ENCODE data around the gene BAHCC1. TPM values are rescaled to one million over a fixed set of nuclear protein-coding genes. Genes with fewer than 3 reads are reported as not detected.

BAHCC1 gene
- total RNA-seq, 1 donor: 2.0 TPM

- Histone ChIP-seq H3K9me3 (ENCODE audit: low read depth, low read length) (no peaks in the 10 kb centered on the region), H3K27me3 (ENCODE audit: insufficient read depth, low read length) (peaks cover 34% of the 10 kb centered on the region), H3K4me3 (ENCODE audit: low read length) (no peak overlapping the region), H3K4me1 (ENCODE audit: insufficient read depth, low read length) (peaks cover 18% of the 10 kb centered on the region)
These were observed 30.7 kb upstream of the BAHCC1 start for GRCh38 chr17:81364278-81365147.

- Histone ChIP-seq H3K4me3 (ENCODE audit: low read length) (no peak overlapping the region), H3K4me1 (ENCODE audit: insufficient read depth, low read length) (peaks cover 18% of the 10 kb centered on the region), H3K9me3 (ENCODE audit: low read depth, low read length) (no peaks in the 10 kb centered on the region), H3K27me3 (ENCODE audit: insufficient read depth, low read length) (peaks cover 33% of the 10 kb centered on the region)
These were observed 30.1 kb upstream of the BAHCC1 start for GRCh38 chr17:81365148-81365600.

DNA sequence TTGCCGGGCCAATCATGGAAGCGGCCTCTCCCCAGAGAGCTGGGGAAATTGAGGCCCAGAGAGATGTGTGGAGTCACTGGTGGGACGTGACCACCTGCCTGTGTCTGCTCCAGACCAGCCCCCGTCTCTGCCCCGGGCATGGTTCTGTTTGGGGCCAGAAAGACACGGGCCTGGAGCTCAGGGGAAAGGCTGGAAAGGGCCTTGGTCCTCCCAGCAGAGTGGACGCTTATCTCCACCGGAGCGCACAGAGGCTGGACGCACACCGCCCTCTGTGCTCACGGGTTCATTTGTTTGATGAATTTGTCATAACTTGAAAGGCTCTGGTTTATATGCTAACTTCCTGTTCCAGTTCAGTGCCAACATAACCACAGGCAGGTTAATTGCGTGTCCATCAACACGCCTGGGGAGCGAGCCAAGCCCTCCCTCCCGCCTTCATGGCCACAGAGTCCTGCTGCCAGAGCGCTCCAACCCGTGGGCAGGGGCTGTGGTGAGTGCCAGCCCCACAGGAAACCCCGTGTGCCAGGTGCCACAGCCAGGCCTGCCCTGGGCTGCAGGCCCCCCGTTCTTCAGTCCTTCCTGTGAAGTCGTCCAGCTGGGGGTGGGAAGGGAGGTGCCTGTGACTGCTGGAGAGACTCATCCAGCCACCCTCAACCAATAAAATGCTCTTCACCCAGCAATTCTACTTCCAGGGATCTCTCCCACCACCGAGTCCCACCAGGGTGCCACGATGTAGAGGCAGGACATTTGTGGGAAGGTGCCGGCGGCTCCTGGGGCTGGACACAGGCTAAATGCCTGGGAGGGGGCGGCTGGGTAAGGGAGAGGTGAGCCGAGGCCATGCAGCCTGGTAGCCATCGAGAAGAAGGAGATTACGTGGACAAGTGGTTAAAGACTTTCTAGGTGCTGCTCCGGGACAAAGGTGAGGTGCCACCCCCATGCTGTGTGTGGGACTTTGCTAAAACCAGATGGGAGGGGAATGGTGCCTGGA is 29.4 kb upstream of the BAHCC1 start:
- H3K4me1 ChIP-seq (ENCODE audit: insufficient read depth, low read length): peaks cover 18% of the 10 kb centered on the region
- H3K27me3 ChIP-seq (ENCODE audit: insufficient read depth, low read length): peaks cover 30% of the 10 kb centered on the region
- no peak overlapping the region for H3K4me3 ChIP-seq (ENCODE audit: low read length)
- H3K9me3 ChIP-seq (ENCODE audit: low read depth, low read length): no peaks in the 10 kb centered on the region

- peaks cover 30% of the 10 kb centered on the region for H3K27me3 ChIP-seq (ENCODE audit: insufficient read depth, low read length)
- H3K4me1 ChIP-seq (ENCODE audit: insufficient read depth, low read length): peaks cover 18% of the 10 kb centered on the region
- no peaks in the 10 kb centered on the region for H3K9me3 ChIP-seq (ENCODE audit: low read depth, low read length)
- no peak overlapping the region for H3K4me3 ChIP-seq (ENCODE audit: low read length)
These were observed 28.6 kb upstream of the BAHCC1 start for GRCh38 chr17:81366648-81367047.

GRCh38 chr17:81367171-81367570 is 28.1 kb upstream of the BAHCC1 start:
- Histone ChIP-seq H3K9me3 (ENCODE audit: low read depth, low read length) (no peaks in the 10 kb centered on the region), H3K27me3 (ENCODE audit: insufficient read depth, low read length) (peaks cover 30% of the 10 kb centered on the region), H3K4me1 (ENCODE audit: insufficient read depth, low read length) (peaks cover 18% of the 10 kb centered on the region), H3K4me3 (ENCODE audit: low read length) (no peak overlapping the region)

DNA sequence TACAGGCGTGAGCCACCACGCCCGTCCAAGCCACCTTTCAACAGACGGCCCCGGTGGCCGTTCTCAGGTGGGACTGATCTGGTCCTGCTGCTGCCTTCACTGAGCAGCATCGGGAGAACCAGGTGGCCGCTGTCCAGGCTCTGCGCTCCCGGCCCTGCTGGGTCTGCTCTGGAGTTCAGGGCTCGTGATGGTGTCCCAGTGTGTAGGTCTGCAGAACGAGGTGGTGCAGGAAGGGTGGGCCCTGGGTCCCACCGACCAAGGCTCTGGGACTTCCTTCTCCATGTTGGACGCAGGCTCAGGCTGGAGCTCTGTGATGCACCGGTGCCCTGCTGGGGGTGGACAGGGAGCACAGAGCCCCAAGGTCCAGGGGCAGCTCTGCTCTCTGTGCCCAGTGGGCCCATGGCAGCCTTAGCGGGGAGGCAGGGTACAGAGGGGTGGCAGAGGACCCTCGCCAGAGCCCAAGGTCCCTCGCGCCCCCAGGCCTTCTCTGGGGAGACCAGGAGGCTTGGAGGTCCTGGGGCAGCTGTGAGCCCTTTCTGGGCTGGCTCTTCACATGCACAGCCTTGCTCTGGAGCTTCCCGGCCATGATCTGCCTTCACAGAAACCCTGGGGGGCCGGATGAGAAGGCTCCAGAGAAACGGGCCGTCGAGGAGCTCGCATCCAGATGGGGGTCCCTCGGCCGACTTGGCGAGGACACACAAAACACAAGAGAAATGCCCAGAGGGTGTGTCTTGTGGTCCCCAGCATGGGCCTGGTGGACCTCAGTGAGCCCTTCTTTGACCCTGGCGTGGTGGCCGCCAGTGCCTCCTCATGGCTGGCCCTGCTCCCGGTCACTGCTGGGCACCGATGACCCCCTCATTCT is 26.9 kb upstream of the BAHCC1 start:
- Histone ChIP-seq H3K9me3 (ENCODE audit: low read depth, low read length) (no peaks in the 10 kb centered on the region), H3K27me3 (ENCODE audit: insufficient read depth, low read length) (peaks cover 30% of the 10 kb centered on the region), H3K4me3 (ENCODE audit: low read length) (no peak overlapping the region), H3K4me1 (ENCODE audit: insufficient read depth, low read length) (peaks cover 26% of the 10 kb centered on the region)

- Histone ChIP-seq H3K4me1 (ENCODE audit: insufficient read depth, low read length) (peaks cover 22% of the 10 kb centered on the region), H3K4me3 (ENCODE audit: low read length) (no peak overlapping the region), H3K9me3 (ENCODE audit: low read depth, low read length) (no peaks in the 10 kb centered on the region), H3K27me3 (ENCODE audit: insufficient read depth, low read length) (peaks cover 15% of the 10 kb centered on the region)
These were observed 25.0 kb upstream of the BAHCC1 start for GRCh38 chr17:81370294-81370693.

DNA sequence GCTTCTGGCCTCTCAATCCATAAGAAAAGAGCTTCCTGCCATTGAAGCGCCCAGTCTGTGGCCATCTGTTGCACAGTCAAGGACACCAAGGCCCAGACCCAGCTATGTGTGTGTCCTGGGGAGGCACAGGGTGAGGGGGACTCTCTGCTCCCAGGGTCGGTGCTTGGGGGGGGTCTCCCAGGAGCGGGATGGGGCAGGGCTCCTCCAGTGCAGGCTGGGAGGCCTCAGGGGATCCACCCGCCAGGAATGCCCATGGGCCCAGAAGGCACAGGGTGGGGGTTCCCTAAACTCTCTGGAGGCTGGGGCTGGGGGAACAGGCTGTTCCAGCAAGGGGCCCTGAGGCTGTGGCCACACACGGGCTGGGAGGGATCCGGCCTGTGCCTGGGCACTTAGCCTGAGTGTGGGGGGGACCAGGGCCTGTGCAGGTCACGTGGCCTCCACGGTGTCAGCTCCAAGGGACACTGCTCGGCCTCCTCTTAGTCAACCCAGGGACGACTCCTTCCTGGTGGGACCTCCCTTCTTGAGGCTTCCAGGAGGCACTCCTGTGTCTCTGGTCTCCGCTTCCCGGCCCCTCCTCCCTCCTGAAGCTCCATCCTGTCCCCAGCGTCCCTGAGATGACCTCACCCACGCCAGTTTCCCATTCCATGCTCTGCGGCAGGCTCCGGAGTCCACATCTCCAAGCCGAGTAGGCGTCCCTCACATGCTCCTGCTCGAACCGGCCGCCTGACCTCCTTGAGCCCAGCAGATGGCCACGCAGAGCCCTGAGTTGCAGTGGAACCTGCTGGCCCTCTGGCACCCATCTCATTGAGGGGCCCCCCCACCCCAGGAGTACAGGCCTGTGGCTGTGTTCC is 23.1 kb upstream of the BAHCC1 start:
- Histone ChIP-seq H3K4me1 (ENCODE audit: insufficient read depth, low read length) (peaks cover 13% of the 10 kb centered on the region), H3K4me3 (ENCODE audit: low read length) (no peak overlapping the region), H3K9me3 (ENCODE audit: low read depth, low read length) (no peaks in the 10 kb centered on the region), H3K27me3 (ENCODE audit: insufficient read depth, low read length) (no peaks in the 10 kb centered on the region)

- Histone ChIP-seq H3K27me3 (ENCODE audit: insufficient read depth, low read length) (no peaks in the 10 kb centered on the region), H3K9me3 (ENCODE audit: low read depth, low read length) (no peaks in the 10 kb centered on the region), H3K4me1 (ENCODE audit: insufficient read depth, low read length) (peaks cover 13% of the 10 kb centered on the region), H3K4me3 (ENCODE audit: low read length) (no peak overlapping the region)
These were observed 21.6 kb upstream of the BAHCC1 start for GRCh38 chr17:81373536-81374160.

- H3K4me1 ChIP-seq (ENCODE audit: insufficient read depth, low read length): peaks cover 13% of the 10 kb centered on the region
- H3K4me3 ChIP-seq (ENCODE audit: low read length): no peak overlapping the region
- no peaks in the 10 kb centered on the region for H3K9me3 ChIP-seq (ENCODE audit: low read depth, low read length)
- H3K27me3 ChIP-seq (ENCODE audit: insufficient read depth, low read length): no peaks in the 10 kb centered on the region
These were observed 20.4 kb upstream of the BAHCC1 start for GRCh38 chr17:81374890-81375289.

DNA sequence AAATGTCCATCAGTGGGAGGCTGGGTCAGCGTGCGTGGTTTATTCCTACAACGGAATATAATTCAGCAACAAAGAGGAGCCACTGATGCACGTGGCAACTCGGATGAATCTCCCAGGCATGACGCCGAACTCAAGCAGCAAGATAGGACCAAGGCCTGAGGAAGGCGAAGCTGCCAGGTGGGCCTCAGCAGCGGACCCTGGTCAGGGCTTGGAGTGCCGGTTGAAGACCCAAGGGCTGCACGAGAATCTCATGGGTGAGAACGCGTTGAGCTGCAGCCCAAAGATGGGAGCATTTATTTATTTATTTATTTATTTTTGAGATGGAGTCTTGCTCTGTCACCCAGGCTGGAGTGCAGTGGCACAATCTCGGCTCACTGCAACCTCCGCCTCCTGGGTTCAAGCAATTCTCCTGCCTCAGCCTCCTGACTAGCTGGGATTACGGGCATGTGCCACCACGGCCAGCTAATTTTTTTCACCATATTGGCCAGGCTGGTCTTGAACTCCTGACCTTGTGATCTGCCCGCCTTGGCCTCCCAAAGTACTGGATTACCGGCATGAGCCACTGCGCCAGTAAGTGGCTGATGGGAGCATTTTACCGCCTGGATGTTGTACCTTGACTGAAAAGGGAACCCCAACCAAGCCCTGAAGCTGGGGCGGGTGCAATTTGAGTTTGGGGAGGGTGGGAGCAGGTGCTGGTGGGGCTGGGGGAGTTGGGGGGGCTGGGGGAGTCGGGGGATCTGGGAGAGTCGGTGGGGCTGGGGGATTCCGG is 18.1 kb upstream of the BAHCC1 start:
- no peaks in the 10 kb centered on the region for H3K27me3 ChIP-seq (ENCODE audit: insufficient read depth, low read length)
- H3K9me3 ChIP-seq (ENCODE audit: low read depth, low read length): no peaks in the 10 kb centered on the region
- H3K4me3 ChIP-seq (ENCODE audit: low read length): no peak overlapping the region

GRCh38 chr17:81378941-81379511 is 16.2 kb upstream of the BAHCC1 start:
- no peaks in the 10 kb centered on the region for H3K9me3 ChIP-seq (ENCODE audit: low read depth, low read length)
- no peaks in the 10 kb centered on the region for H3K4me1 ChIP-seq (ENCODE audit: insufficient read depth, low read length)
- no peak overlapping the region for H3K4me3 ChIP-seq (ENCODE audit: low read length)
- H3K27me3 ChIP-seq (ENCODE audit: insufficient read depth, low read length): no peaks in the 10 kb centered on the region

More for the DNA sequence above, 18.1 kb upstream of the BAHCC1 start:
- H3K4me1 ChIP-seq (ENCODE audit: insufficient read depth, low read length): peaks cover 13% of the 10 kb centered on the region

Measured in mononuclear cell (primary cell).